K562 (cell line): ENCODE results near the gene WDR20. TPM values are rescaled to one million over a fixed set of nuclear protein-coding genes. Genes with fewer than 3 reads are reported as not detected.

Experiments
- ATAC-seq: fragments of 200-7000 bp; cut with Tn5 transposase; 3 replicates; pipeline ENCODE4 v1.9.1; 2020; ENCODE audit warnings: moderate library complexity
- BruUV-seq: library from RNA; stranded (reverse); fragments of 400-500 nt; replicated peaks from 2 replicates; lab custom pipeline; 2021; lab: Mats Ljungman, UMichigan
- CTCF ChIA-PET: fragments of 300-600 bp; formaldehyde crosslinking; extraction: SDS; loops from one replicate; lab custom pipeline; 2021; ENCODE audit warnings: low intra/inter-chr PET ratio; lab: Yijun Ruan, JAX
- POLR2A ChIA-PET: fragments of 300-600, 350-650 bp; sonication (Branson Sonifier 250); formaldehyde crosslinking; extraction: SDS; loops from one replicate; lab custom pipeline; 2021; ENCODE audit warnings: antibody characterized with exemption, inconsistent platforms; lab: Yijun Ruan, JAX
- DNase-seq, 4 experiments: peaks; one replicate each; pipeline versions ENCODE4 v3.0.0 to v3.0.0-alpha.2; 2011 to 2018; ENCODE audit warnings: low spot score in 3 of 4, mixed read lengths in 3 of 4; ENCODE audit errors: extremely low read depth in 1 of 4
- FAIRE-seq: peaks from 2 replicates; lab custom pipeline; 2011; peaks lifted over from hg19 to GRCh38; lab: Jason Lieb, UNC
- H2AFZ ChIP-seq: 2 replicates; pipeline ENCODE4 v1.6.0; 2011; ENCODE audit warnings: low read depth, low read length, control low read depth, inconsistent platforms
- H3K27ac ChIP-seq: fragments of 200-600 bp; 3 replicates; pipeline ENCODE4 v1.8.0; 2011; ENCODE audit warnings: low read depth, mild to moderate bottlenecking, control low read depth, inconsistent platforms, low read length, moderate library complexity, mixed read lengths; ENCODE audit errors: extremely low read depth
- H3K27me3 ChIP-seq, 2 experiments: fragments of 300-600 bp in 1 of 2; 2 replicates in 1 of 2; 3 replicates in 1 of 2; pipeline versions ENCODE4 v1.6.0 to v1.8.0; 2011; ENCODE audit warnings: inconsistent platforms in 2 of 2, low read length in 2 of 2, mild to moderate bottlenecking in 1 of 2, mixed read lengths in 1 of 2, moderate library complexity in 1 of 2; ENCODE audit not compliant: control insufficient read depth in 2 of 2, insufficient read depth in 2 of 2
- H3K36me3 ChIP-seq: fragments of 300-600 bp; 3 replicates; pipeline ENCODE4 v1.8.0; 2011; ENCODE audit warnings: mild to moderate bottlenecking, low read length, inconsistent platforms; ENCODE audit not compliant: control insufficient read depth, insufficient read depth
- H3K4me1 ChIP-seq, 2 experiments: fragments of 200-600 bp in 1 of 2; replicated peaks in 1 of 2; 2 replicates in 1 of 2; 3 replicates in 1 of 2; pipeline versions ENCODE4 v1.5.1 to v1.8.0; 2011; ENCODE audit warnings: inconsistent platforms in 2 of 2, low read length in 2 of 2, mild to moderate bottlenecking in 1 of 2, mixed read lengths in 1 of 2, moderate library complexity in 1 of 2; ENCODE audit not compliant: control insufficient read depth in 2 of 2, insufficient read depth in 2 of 2
- H3K4me2 ChIP-seq: 2 replicates; pipeline ENCODE4 v1.6.1; 2011; ENCODE audit warnings: low read length, control low read depth, inconsistent platforms, mixed read lengths; ENCODE audit not compliant: insufficient read depth
- H3K4me3 ChIP-seq: fragments of 200-600 bp; sonication (generic), shearing (Covaris generic); 2 replicates; pipeline ENCODE4 v1.5.1; 2016; ENCODE audit warnings: control low read depth, inconsistent platforms
- H3K79me2 ChIP-seq: fragments of 200-600 bp; 3 replicates; pipeline ENCODE4 v1.8.0; 2011; ENCODE audit warnings: low read length, inconsistent platforms; ENCODE audit not compliant: control insufficient read depth, insufficient read depth
- H3K9ac ChIP-seq, 2 experiments: 2 replicates each; pipeline versions ENCODE4 v1.6.0 to v1.6.1; 2011; ENCODE audit warnings: low read depth in 2 of 2, low read length in 2 of 2, control low read depth in 1 of 2, inconsistent platforms in 1 of 2, mild to moderate bottlenecking in 1 of 2, mixed read lengths in 1 of 2; ENCODE audit not compliant: insufficient read depth in 1 of 2
- H3K9me1 ChIP-seq: one replicate; pipeline ENCODE4 v1.6.0; 2011; ENCODE audit warnings: inconsistent platforms, mild to moderate bottlenecking, low read length, moderate library complexity; ENCODE audit not compliant: control insufficient read depth, insufficient read depth
- H3K9me3 ChIP-seq: replicated peaks from 2 replicates; pipeline ENCODE4 v1.5.1; 2011; ENCODE audit warnings: low read depth, low read length, inconsistent platforms; ENCODE audit not compliant: control insufficient read depth, insufficient read depth
- H4K20me1 ChIP-seq: replicated peaks from 2 replicates; pipeline ENCODE4 v1.6.1; 2011; ENCODE audit warnings: low read length, inconsistent platforms, mixed read lengths; ENCODE audit not compliant: control insufficient read depth, insufficient read depth
- ARID1B ChIP-seq: fragments of 450-650 bp; IDR thresholded peaks from 2 replicates; pipeline ENCODE4 v1.6.1; 2016; ENCODE audit warnings: antibody characterized with exemption, mild to moderate bottlenecking, inconsistent platforms
- CXXC5 ChIP-seq: fragments of 250-450 bp; sonication (Bioruptor Pico); IDR thresholded peaks from 2 replicates; pipeline ENCODE4 v1.8.0; 2022; ENCODE audit warnings: inconsistent platforms, mild to moderate bottlenecking, moderate library complexity
- DPF2 ChIP-seq: fragments of 450-650 bp; IDR thresholded peaks from 2 replicates; pipeline ENCODE4 v1.6.1; 2016
- FOXK2 ChIP-seq, 2 experiments: fragments of 450-650 bp; IDR thresholded peaks in 1 of 2; conservative IDR thresholded peaks in 1 of 2; 2 replicates each; pipeline ENCODE4 v1.6.1; 2016; ENCODE audit warnings: low read depth in 2 of 2, mild to moderate bottlenecking in 1 of 2
- WGBS: fragments of 100-300 bp; shearing (Covaris generic); methylation state at CpG from one replicate; pipeline ENCODE4 v1.1.6; 2016; ENCODE audit warnings: low coverage, mixed read lengths; ENCODE audit not compliant: insufficient coverage; ENCODE audit errors: missing lambda C conversion rate; 5-methylcytosine and 5-hydroxymethylcytosine counted together
- in situ Hi-C: fragments of 300-500 bp; cut with MboI; formaldehyde crosslinking; loops from 4 replicates; pipeline ENCODE4 v1.15.0; 2018; ENCODE audit warnings: inconsistent platforms, mixed read lengths
- intact Hi-C: fragments of 100-400 bp; cut with micrococcal nuclease; formaldehyde crosslinking; loops from 2 replicates; pipeline ENCODE4 v1.14.2; 2022
- polyA plus RNA-seq, 8 experiments: library from polyadenylated mRNA; depleted of rRNA in 4 of 8; stranded (reverse) in 5 of 8; unstranded in 3 of 8; fragments of >200 nt; fragmentation: Nextera tagmentation in 2 of 8; fragmentation: Illumina TruSeq in 1 of 8; extraction: Ambion mirVana in 2 of 8; extraction: Trizol in 1 of 8; gene quantifications; 2 replicates each; pipeline versions ENCODE4 v1.2.1 to v1.2.3, GENCODE V29; 2011 to 2014; ENCODE audit warnings: inconsistent platforms in 1 of 8, missing spikeins in 1 of 8
- total RNA-seq, 7 experiments: library from RNA; depleted of rRNA in 6 of 7; stranded (reverse); fragments of >200 nt in 6 of 7; fragmentation: Illumina TruSeq in 2 of 7; extraction: Trizol in 2 of 7; gene quantifications; 2 replicates each; pipeline versions ENCODE4 v1.2.1 to v1.2.3, GENCODE V29; 2011 to 2021; ENCODE audit warnings: low replicate concordance in 1 of 7

WDR20 gene
- total and polyA plus RNA-seq, 9 of the 15 experiments (the other 6 are each of a cell fraction or from before 2014, with no cell fraction given): 7.0 to 15.3 (median 11.8) TPM

- Histone ChIP-seq H3K4me1 (peaks cover 0 to 7% of the 10 kb centered on the region in 2 experiments; a peak in 2 of 5 replicates), H3K79me2 (peaks cover 53% of the 10 kb centered on the region), H3K9me1 (no peaks in the 10 kb centered on the region), H3K9ac (no peak overlapping the region), H3K4me3 (no peak overlapping the region), H3K9me3 (no peaks in the 10 kb centered on the region), H3K36me3 (peaks cover 4% of the 10 kb centered on the region; the same call in 2 of the 3 replicates), H3K27me3 (no peaks in the 10 kb centered on the region), H2AFZ (no peak overlapping the region), H3K4me2 (no peak overlapping the region), H3K27ac (no peak overlapping the region), H4K20me1 (no peaks in the 10 kb centered on the region; the same call in 1 of the 2 replicates)
- intact Hi-C loops: no loop called here
- peak in 1 of 2 experiments; percentile 18; a peak in 1 of 4 replicates for TF ChIP-seq FOXK2 (conservative IDR thresholded peaks at IDR 0.05 in 1 of 2, IDR thresholded peaks at IDR 0.05 in 1 of 2; ENCODE audit: low read depth in 2 of 2)
- no peak for TF ChIP-seq CXXC5 (CRISPR knock-in tag)
- 0 out of 2 replicates have a peak, but pooled peaks have one; percentile 39 for TF ChIP-seq DPF2
- 0 out of 2 replicates have a peak, but pooled peaks have one; percentile 21 for TF ChIP-seq ARID1B
- 17% methylated on average over 3 of the region's 4 CpGs for WGBS
- BruUV-seq: no TSS peak
- no peak for FAIRE-seq
- in situ Hi-C loops: no loop called here
- ChIA-PET POLR2A (interaction anchor here (1.2 to 1.8 kb wide), 2 partner anchors 14 to 31 kb away, joined by 3 to 6 read pairs; no protein-coding TSS in a partner anchor), CTCF (interaction anchor here (0.6 kb wide), 1 partner anchor 43 kb away, joined by 3 read pairs; no protein-coding TSS in a partner anchor)
- ATAC-seq: peak; percentile 48; the same call in 2 of the 3 replicates
- no peak for DNase-seq
Observed at GRCh38 chr14:102171173-102172020, 31.7 kb downstream of the WDR20 start.
